ENCODE measurements around the gene PRKN.

The PRKN gene

DNA sequence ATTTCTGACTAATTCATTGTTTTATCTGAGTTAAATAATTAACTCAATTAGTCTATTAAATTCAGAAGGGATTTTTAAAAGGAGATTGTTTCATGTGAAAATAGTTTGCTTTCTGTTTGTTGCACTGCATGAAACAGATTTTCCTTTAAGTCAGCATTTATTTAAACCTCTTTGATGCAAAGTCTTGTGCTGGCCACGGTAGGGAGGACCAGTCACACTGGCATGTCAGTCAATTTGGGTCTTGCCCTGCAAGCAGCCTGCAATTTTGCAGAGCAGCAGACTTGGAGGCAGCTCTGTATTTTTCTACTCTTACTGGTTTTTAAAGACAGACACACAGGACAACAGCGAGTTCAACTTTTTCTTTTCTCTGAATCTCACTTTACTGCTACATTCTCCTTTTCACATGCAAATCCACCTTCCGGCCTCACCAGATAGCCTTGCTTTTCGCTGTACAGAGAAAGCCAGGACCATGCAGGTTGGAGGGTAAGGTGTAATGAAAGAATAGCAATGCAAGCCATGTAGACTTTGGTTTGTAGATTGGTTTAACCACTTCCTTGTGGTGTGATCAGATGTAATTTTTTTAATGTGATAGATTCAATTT lies 763.8 kb downstream of the PRKN start:
- DNase-seq, result no peak
- H3K4me3 ChIP-seq, result no peak overlapping the region
- no peaks in the 10 kb centered on the region for H3K36me3 ChIP-seq
- H3K27ac ChIP-seq, result no peak overlapping the region
- intact Hi-C loops (cut with DNase I; ENCODE audit: low total_unique reads), result no loop called here
- TF ChIP-seq, protein P1, sequence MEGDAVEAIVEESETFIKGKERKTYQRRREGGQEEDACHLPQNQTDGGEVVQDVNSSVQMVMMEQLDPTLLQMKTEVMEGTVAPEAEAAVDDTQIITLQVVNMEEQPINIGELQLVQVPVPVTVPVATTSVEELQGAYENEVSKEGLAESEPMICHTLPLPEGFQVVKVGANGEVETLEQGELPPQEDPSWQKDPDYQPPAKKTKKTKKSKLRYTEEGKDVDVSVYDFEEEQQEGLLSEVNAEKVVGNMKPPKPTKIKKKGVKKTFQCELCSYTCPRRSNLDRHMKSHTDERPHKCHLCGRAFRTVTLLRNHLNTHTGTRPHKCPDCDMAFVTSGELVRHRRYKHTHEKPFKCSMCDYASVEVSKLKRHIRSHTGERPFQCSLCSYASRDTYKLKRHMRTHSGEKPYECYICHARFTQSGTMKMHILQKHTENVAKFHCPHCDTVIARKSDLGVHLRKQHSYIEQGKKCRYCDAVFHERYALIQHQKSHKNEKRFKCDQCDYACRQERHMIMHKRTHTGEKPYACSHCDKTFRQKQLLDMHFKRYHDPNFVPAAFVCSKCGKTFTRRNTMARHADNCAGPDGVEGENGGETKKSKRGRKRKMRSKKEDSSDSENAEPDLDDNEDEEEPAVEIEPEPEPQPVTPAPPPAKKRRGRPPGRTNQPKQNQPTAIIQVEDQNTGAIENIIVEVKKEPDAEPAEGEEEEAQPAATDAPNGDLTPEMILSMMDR (IDR thresholded peaks at IDR 0.05), result no peak
- no peaks in the 10 kb centered on the region for H3K27me3 ChIP-seq
- H3K9me3 ChIP-seq, result no peaks in the 10 kb centered on the region
- H3K4me1 ChIP-seq, result no peaks in the 10 kb centered on the region

DNA sequence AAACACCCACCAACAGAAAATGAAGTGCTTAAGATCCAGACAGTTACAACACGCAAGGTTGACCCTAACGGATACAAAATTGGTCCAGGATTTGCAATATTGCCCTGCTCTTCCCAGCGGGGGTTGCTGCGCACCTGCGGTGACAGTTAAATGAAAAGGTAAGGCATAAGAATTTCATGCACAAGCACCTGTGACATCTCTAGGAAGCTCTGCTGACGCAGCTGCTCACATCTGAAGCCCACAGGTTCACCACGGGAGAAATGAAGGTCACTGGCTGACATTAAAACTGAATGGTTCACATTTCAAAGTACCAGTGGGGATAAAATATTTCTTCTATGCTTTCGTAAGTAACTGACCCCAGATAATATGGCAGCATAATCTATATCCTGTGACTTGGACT lies 764.4 kb downstream of the PRKN start:
- H3K27ac ChIP-seq, result no peak overlapping the region
- intact Hi-C loops (cut with DNase I; ENCODE audit: low total_unique reads), result no loop called here
- H3K36me3 ChIP-seq, result no peaks in the 10 kb centered on the region
- DNase-seq, result no peak
- no peaks in the 10 kb centered on the region for H3K4me1 ChIP-seq
- no peaks in the 10 kb centered on the region for H3K27me3 ChIP-seq
- TF ChIP-seq, protein P1 (IDR thresholded peaks at IDR 0.05), result no peak
- H3K9me3 ChIP-seq, result no peaks in the 10 kb centered on the region
- no peak overlapping the region for H3K4me3 ChIP-seq

DNA sequence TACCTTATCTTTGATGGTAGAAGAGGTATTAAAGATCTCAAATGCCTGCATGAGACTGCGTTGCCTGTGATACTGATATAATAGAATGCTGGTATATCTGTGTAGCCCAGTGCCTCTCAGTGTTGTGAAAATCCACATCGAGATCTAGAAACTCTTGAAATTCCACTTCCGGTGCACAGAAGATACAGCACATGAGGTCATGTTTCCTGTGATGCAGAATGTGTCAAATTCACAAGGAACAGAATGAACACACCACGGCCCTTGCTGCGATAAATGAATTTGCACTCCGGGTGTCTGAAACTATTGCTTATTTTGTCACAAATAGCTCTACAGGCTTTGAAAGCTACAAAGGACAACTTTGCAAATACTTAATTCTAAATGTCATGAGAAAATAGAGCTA lies 765.8 kb downstream of the PRKN start:
- no peaks in the 10 kb centered on the region for H3K4me1 ChIP-seq
- intact Hi-C loops (cut with DNase I; ENCODE audit: low total_unique reads), result no loop called here
- no peak overlapping the region for H3K27ac ChIP-seq
- no peaks in the 10 kb centered on the region for H3K27me3 ChIP-seq
- no peak overlapping the region for H3K4me3 ChIP-seq
- TF ChIP-seq, protein P1 (IDR thresholded peaks at IDR 0.05), result no peak
- H3K9me3 ChIP-seq, result no peaks in the 10 kb centered on the region
- no peak for DNase-seq
- H3K36me3 ChIP-seq, result no peaks in the 10 kb centered on the region

DNA sequence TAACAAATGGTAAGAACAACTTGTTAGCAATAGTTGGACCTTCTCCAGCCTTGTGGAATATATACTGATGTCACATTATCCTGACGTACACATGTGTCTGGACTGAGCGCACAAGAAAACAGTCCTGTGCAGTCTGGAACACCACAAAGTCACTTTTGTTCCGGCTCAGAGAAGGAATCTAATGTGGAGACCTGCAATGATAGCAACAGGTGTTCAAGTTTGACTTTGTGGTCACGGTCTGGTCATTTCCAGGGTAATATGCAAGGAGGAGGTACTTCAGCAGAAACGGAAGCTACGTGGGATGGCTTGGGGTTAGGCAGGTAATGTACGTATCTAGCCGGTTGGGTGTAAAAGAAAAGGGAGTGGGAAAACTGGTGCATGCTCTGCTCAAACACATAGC lies 766.5 kb downstream of the PRKN start:
- no peak for DNase-seq
- Histone ChIP-seq H3K27ac (no peak overlapping the region), H3K4me3 (no peak overlapping the region), H3K27me3 (no peaks in the 10 kb centered on the region), H3K9me3 (no peaks in the 10 kb centered on the region), H3K4me1 (no peaks in the 10 kb centered on the region), H3K36me3 (no peaks in the 10 kb centered on the region)
- TF ChIP-seq, protein P1 (IDR thresholded peaks at IDR 0.05), result no peak
- intact Hi-C loops (cut with DNase I; ENCODE audit: low total_unique reads), result no loop called here

DNA sequence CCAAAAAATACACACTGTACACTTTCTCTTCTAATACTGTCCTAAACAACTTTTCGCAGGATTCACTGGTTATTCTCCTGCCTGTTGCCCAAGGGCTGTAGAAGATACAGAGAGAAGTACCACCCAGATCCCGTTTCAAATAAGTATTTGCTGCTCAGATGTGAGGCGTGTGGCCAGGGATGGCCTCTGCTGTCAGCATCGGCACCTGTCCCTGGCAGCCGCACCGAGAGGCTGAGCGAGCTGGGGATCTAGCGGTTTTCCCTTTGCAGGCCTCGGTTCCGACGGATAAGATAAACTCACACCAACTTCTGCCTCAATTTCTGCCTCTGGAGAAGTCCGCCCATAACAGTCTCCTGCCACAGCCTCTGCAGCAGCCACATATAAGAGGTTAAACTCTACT lies 768.5 kb downstream of the PRKN start:
- TF ChIP-seq, protein P1 (IDR thresholded peaks at IDR 0.05), result no peak
- intact Hi-C loops (cut with DNase I; ENCODE audit: low total_unique reads), result no loop called here
- H3K36me3 ChIP-seq, result no peaks in the 10 kb centered on the region

DNA sequence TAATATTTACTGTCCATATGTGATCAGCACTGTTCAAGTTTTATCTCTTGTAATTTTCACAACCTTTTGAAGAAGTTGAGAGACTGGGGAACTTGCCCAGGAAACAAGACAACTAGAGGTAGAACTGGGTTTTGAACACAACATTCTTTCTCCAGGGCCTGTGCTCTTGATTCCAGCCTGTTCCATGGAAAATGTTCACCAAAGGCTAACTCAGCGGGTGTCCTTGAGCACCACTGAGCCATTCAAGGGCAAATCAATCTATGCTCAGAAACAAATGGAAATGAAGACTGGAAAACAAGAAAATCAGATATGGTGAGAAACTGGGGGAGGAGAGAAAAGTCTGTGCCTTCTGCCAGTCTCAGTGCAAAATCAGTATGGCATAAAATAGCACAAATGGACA lies 771.5 kb downstream of the PRKN start:
- intact Hi-C loops (cut with DNase I; ENCODE audit: low total_unique reads), result no loop called here
- Histone ChIP-seq H3K36me3 (no peaks in the 10 kb centered on the region), H3K4me1 (no peaks in the 10 kb centered on the region), H3K9me3 (no peaks in the 10 kb centered on the region), H3K27me3 (no peaks in the 10 kb centered on the region), H3K4me3 (no peak overlapping the region), H3K27ac (no peak overlapping the region)
- TF ChIP-seq, protein P1 (IDR thresholded peaks at IDR 0.05), result no peak
- no peak for DNase-seq

More for the DNA sequence above, 768.5 kb downstream of the PRKN start:
- no peak overlapping the region for H3K4me3 ChIP-seq
- no peak for DNase-seq
- no peaks in the 10 kb centered on the region for H3K4me1 ChIP-seq
- no peaks in the 10 kb centered on the region for H3K27me3 ChIP-seq
- no peak overlapping the region for H3K27ac ChIP-seq
- no peaks in the 10 kb centered on the region for H3K9me3 ChIP-seq

Measured in tibial artery (tissue), 4 donors.